ENCODE data around the gene ARRB2. TPM values are rescaled to one million over a fixed set of nuclear protein-coding genes. Genes with fewer than 3 reads are reported as not detected.

Gene ARRB2
- total and polyA plus RNA-seq, 2 of the 13 experiments (the other 11 are each of a cell fraction or from before 2014, with no cell fraction given): 21.5 to 49.2 TPM

DNA sequence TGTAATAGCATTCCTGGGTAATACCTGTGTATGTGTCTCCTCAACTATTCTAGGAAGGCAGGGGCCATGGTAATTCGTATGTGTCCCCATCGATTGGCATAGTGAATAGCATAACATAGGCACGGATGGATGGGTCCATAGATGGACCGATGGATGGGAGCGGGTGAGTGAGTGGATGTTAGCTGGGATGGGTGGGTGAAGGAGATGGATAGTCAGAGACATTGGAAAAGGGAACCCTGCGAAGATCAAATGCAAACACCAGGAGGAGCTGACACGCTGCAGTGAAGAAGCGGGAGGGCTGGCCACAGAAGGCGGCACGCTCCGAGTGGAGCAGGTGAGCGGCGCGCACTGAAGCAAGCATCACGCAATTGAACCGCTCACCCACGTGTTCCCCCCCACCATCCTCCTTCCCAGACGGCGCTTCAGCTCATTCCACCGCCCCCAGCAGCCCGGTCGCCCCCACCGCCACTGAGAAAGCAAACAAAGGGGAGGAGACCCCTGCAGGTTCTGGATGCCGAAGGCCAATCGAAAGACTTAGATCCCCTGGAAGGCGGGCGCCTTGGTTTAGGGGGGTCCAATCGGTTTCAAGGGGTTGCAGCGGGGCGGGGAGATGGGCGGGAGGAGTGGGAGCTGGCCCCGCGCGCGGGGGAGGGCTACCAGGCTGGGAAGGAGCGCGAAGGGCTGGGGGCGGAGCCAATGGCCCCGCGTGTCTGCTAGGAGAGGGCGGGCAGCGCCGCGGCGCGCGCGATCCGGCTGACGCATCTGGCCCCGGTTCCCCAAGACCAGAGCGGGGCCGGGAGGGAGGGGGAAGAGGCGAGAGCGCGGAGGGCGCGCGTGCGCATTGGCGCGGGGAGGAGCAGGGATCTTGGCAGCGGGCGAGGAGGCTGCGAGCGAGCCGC, at the start of gene ARRB2 (continued):
- TF ChIP-seq SNAPC5 (CRISPR knock-in tag; IDR thresholded peaks at IDR 0.05; ENCODE audit: borderline replicate concordance) (no peak), NFIB (CRISPR knock-in tag; IDR thresholded peaks at IDR 0.05; ENCODE audit: borderline replicate concordance) (no peak), ZBTB33 (CRISPR knock-in tag; IDR thresholded peaks at IDR 0.05) (no peak), ZNF383 (CRISPR knock-in tag; IDR thresholded peaks at IDR 0.05; ENCODE audit: borderline replicate concordance) (no peak), ATF1 (CRISPR knock-in tag; IDR thresholded peaks at IDR 0.05) (no peak), MAFK (conservative IDR thresholded peaks at IDR 0.05 in 1 of 2, IDR thresholded peaks at IDR 0.05 in 1 of 2; ENCODE audit: low read length in 2 of 2) (no peak), BORCS8-MEF2B (CRISPR knock-in tag; IDR thresholded peaks at IDR 0.05) (no peak), PHF21A (CRISPR knock-in tag; IDR thresholded peaks at IDR 0.05) (peak; percentile 44), ZEB1 (IDR thresholded peaks at IDR 0.05; ENCODE audit: insufficient replicate concordance, low read depth) (no peak), MTF2 (CRISPR knock-in tag; IDR thresholded peaks at IDR 0.05; ENCODE audit: borderline replicate concordance) (no peak), ZFY (CRISPR knock-in tag; IDR thresholded peaks at IDR 0.05) (no peak), ZNF713 (CRISPR knock-in tag; IDR thresholded peaks at IDR 0.05) (no peak)
- TF ChIP-seq, protein P1, sequence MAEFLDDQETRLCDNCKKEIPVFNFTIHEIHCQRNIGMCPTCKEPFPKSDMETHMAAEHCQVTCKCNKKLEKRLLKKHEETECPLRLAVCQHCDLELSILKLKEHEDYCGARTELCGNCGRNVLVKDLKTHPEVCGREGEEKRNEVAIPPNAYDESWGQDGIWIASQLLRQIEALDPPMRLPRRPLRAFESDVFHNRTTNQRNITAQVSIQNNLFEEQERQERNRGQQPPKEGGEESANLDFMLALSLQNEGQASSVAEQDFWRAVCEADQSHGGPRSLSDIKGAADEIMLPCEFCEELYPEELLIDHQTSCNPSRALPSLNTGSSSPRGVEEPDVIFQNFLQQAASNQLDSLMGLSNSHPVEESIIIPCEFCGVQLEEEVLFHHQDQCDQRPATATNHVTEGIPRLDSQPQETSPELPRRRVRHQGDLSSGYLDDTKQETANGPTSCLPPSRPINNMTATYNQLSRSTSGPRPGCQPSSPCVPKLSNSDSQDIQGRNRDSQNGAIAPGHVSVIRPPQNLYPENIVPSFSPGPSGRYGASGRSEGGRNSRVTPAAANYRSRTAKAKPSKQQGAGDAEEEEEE (CRISPR knock-in tag; IDR thresholded peaks at IDR 0.05; ENCODE audit: borderline replicate concordance): no peak
- TF ChIP-seq, protein P2, sequence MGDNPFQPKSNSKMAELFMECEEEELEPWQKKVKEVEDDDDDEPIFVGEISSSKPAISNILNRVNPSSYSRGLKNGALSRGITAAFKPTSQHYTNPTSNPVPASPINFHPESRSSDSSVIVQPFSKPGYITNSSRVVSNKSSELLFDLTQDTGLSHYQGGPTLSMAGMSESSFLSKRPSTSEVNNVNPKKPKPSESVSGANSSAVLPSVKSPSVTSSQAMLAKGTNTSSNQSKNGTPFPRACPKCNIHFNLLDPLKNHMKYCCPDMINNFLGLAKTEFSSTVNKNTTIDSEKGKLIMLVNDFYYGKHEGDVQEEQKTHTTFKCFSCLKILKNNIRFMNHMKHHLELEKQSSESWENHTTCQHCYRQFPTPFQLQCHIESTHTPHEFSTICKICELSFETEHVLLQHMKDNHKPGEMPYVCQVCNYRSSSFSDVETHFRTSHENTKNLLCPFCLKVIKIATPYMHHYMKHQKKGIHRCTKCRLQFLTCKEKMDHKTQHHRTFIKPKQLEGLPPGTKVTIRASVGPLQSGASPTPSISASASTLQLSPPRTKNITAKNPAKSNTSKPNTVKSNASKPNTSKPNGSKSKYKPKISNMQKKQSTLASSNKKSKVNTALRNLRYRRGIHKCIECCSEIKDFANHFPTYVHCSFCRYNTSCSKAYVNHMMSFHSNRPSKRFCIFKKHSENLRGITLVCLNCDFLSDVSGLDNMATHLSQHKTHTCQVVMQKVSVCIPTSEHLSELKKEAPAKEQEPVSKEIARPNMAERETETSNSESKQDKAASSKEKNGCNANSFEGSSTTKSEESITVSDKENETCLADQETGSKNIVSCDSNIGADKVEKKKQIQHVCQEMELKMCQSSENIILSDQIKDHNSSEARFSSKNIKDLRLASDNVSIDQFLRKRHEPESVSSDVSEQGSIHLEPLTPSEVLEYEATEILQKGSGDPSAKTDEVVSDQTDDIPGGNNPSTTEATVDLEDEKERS (CRISPR knock-in tag; IDR thresholded peaks at IDR 0.05): peak; percentile 78; the same call in 1 of the 2 replicates
- TF ChIP-seq, protein P3, sequence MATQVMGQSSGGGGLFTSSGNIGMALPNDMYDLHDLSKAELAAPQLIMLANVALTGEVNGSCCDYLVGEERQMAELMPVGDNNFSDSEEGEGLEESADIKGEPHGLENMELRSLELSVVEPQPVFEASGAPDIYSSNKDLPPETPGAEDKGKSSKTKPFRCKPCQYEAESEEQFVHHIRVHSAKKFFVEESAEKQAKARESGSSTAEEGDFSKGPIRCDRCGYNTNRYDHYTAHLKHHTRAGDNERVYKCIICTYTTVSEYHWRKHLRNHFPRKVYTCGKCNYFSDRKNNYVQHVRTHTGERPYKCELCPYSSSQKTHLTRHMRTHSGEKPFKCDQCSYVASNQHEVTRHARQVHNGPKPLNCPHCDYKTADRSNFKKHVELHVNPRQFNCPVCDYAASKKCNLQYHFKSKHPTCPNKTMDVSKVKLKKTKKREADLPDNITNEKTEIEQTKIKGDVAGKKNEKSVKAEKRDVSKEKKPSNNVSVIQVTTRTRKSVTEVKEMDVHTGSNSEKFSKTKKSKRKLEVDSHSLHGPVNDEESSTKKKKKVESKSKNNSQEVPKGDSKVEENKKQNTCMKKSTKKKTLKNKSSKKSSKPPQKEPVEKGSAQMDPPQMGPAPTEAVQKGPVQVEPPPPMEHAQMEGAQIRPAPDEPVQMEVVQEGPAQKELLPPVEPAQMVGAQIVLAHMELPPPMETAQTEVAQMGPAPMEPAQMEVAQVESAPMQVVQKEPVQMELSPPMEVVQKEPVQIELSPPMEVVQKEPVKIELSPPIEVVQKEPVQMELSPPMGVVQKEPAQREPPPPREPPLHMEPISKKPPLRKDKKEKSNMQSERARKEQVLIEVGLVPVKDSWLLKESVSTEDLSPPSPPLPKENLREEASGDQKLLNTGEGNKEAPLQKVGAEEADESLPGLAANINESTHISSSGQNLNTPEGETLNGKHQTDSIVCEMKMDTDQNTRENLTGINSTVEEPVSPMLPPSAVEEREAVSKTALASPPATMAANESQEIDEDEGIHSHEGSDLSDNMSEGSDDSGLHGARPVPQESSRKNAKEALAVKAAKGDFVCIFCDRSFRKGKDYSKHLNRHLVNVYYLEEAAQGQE (IDR thresholded peaks at IDR 0.05; ENCODE audit: borderline replicate concordance in 1 of 2, low read depth in 1 of 2, low read length in 2 of 2): no peak

Measured in HepG2 (cell line).